Cardiac muscle cell (in vitro differentiated cells and primary cell): ENCODE data around the gene EEA1. TPM values are rescaled to one million over a fixed set of nuclear protein-coding genes. Genes with fewer than 3 reads are reported as not detected.
"Not testable (repeated sequence)": the region's sequence is repeated elsewhere in the genome, so short reads cannot be mapped to it uniquely, and the experiment has no call there.

Experiments used
- DNase-seq, 2 donors: peaks; one replicate each; pipeline versions ENCODE4 v3.0.0 to v3.0.0-alpha.2; 2010 to 2017; ENCODE audit warnings: low read depth in 1 of 2, low spot score in 1 of 2
- H3K27ac ChIP-seq: fragments of 200-600 bp; sonication (generic); 2 replicates; pipeline ENCODE4 v1.5.1; 2016
- H3K27me3 ChIP-seq: fragments of 200-600 bp; sonication (generic); 2 replicates; pipeline ENCODE4 v1.6.0; 2016; ENCODE audit warnings: control low read depth
- H3K36me3 ChIP-seq: fragments of 200-600 bp; sonication (generic); 2 replicates; pipeline ENCODE4 v1.5.1; 2016; ENCODE audit warnings: control low read depth
- H3K4me1 ChIP-seq: fragments of 200-600 bp; sonication (generic); 2 replicates; pipeline ENCODE4 v1.8.1; 2017; ENCODE audit warnings: low read depth, mild to moderate bottlenecking, mixed run types
- H3K4me3 ChIP-seq: fragments of 200-600 bp; sonication (generic); 2 replicates; pipeline ENCODE4 v1.5.1; 2016; ENCODE audit warnings: mild to moderate bottlenecking
- H3K9me3 ChIP-seq: fragments of 200-600 bp; sonication (generic); 2 replicates; pipeline ENCODE4 v1.5.1; 2017; ENCODE audit warnings: low read depth, mild to moderate bottlenecking, control low read depth
- polyA plus RNA-seq: library from polyadenylated mRNA; unstranded; fragments of >200 nt; fragmentation: Nextera tagmentation; extraction: Ambion mirVana; gene quantifications from 2 replicates; pipeline ENCODE4 v1.2.1, GENCODE V29; 2016
- total RNA-seq: library from RNA; depleted of rRNA; stranded (reverse); fragments of >200 nt; gene quantifications from 2 replicates; pipeline ENCODE4 v1.2.3, GENCODE V29; 2016
- TF ChIP-seq, protein P1 (sequence below): IDR thresholded peaks from 2 replicates; pipeline ENCODE4 v1.5.1; 2012; ENCODE audit warnings: low read depth, mild to moderate bottlenecking, low read length

The EEA1 gene
- total and polyA plus RNA-seq, 2 experiments from 2014 or later, result 9.8 to 32.9 TPM

DNA sequence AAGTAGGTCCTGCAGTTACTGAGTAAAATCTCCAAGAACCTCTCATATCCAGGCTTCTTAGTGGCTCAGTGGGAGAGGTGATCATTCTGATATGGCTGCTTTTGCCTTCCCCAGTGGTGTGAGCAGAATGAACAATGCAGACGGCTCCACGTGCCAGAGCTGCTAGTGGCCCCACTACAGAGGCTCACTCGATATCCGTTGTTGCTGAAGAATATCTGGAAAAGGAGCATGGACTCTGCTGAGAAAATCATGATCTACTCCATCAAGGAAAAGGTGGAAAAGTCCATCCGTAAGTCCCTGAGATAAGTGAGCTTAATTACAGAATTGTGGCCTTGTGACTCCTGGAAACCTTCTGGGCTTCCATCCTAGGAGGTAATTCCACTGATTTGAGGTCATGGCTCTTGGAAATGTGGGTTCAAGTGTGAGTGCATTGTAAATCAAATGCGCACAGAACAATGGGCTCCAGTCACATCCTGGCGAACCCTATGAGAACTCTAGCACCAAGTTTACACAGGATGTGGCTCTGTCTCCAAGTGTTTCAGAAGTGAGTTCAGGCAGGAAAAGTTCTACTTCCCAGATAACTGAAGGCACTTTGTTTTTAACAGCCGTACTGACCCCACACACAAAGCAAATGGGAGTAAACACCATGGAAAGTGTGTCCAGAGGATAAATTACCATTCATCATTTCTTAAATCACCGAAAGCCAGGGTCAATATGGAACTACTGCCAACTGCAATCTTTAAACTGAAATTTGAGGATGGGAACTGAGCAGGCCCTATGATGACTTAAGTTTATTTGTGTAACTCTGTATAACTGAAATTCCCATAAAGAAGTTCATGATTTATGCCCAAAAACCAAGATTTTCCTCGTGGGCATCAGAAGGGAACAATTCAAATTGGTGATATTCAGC, 174.9 kb downstream of the EEA1 start:
- Histone ChIP-seq H3K4me3 (no peak overlapping the region), H3K36me3 (no peaks in the 10 kb centered on the region), H3K27ac (no peak overlapping the region), H3K4me1 (no peaks in the 10 kb centered on the region), H3K27me3 (no peaks in the 10 kb centered on the region), H3K9me3 (no peaks in the 10 kb centered on the region)
- DNase-seq, result no peak
- TF ChIP-seq, protein P1, sequence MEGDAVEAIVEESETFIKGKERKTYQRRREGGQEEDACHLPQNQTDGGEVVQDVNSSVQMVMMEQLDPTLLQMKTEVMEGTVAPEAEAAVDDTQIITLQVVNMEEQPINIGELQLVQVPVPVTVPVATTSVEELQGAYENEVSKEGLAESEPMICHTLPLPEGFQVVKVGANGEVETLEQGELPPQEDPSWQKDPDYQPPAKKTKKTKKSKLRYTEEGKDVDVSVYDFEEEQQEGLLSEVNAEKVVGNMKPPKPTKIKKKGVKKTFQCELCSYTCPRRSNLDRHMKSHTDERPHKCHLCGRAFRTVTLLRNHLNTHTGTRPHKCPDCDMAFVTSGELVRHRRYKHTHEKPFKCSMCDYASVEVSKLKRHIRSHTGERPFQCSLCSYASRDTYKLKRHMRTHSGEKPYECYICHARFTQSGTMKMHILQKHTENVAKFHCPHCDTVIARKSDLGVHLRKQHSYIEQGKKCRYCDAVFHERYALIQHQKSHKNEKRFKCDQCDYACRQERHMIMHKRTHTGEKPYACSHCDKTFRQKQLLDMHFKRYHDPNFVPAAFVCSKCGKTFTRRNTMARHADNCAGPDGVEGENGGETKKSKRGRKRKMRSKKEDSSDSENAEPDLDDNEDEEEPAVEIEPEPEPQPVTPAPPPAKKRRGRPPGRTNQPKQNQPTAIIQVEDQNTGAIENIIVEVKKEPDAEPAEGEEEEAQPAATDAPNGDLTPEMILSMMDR, result no peak

DNA sequence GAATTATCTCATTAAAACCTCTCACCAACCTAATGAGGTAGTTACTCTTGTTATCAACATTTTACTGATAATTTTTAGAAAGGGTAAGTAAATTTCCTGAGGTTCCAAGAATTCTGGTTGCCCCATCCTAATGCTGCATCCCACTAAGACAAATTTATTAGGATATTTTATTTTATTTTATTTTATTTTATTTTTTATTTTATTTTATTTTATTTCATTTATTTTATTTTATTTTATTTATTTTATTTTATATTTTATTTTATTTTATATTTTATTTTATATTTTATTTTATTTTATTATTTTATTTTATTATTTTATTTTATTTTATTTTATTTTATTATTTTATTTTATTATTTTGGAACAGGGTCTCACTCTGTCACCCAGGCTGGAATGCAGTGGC, 179.4 kb downstream of the EEA1 start:
- H3K4me1 ChIP-seq, H3K9me3 ChIP-seq, H3K27me3 ChIP-seq, H3K27ac ChIP-seq, H3K36me3 ChIP-seq, DNase-seq, H3K4me3 ChIP-seq: not testable (repeated sequence)

DNA sequence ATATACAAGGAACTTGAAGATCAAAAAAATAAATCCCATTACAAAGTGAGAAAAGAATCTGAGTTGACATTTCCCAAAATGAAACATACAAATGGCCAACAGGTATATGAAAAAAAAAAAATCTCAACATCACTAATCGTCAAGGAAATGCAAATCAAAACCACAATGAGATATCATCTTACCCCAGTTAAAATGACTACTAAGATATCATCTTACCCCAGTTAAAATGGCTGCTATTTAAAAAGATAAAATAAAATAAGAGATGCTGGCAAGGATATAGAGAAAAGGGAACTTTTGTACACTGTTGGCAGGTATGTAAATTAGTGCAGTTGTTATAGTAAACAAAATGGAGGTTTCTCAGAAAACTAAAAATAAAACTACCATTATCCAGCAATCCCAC, 181.9 kb downstream of the EEA1 start:
- Histone ChIP-seq H3K4me1 (no peaks in the 10 kb centered on the region), H3K27ac (no peak overlapping the region), H3K9me3 (no peaks in the 10 kb centered on the region), H3K4me3 (no peak overlapping the region), H3K36me3 (no peaks in the 10 kb centered on the region), H3K27me3 (no peaks in the 10 kb centered on the region)
- DNase-seq, result no peak
- TF ChIP-seq, protein P1, result no peak

DNA sequence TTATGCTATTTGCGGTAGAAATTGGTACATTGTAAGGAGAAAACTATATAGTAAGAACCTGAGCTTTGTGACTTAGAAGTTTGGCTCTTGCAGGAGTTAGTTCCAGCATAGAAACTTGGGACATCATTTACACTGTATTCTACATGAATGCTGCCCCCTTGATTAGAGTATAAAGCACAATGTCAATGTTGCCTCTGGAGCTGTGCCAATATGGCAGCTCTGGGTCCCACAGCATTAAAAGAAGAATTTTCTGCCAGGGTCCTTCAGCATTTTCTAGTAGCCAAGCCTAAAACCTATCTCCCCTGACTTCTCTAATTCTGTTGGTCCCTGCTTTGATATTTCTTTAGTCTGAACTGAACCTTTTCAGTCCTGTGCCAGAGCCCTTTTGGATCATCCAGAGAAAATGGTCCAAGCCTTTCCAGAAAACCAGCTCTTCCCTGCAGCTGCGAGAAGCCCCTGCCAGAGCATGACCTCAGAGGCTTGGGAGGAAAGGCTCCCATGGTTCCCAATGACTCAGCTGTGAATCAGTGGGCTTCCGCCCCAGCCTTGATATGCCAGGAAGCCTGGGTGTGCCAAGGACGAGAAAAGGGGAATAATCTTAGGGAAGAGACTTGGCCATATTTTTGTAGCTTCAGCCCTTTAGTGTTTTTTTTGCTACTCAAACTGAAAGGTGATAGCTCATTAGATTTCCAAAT, 183.1 kb downstream of the EEA1 start:
- H3K9me3 ChIP-seq, result no peaks in the 10 kb centered on the region
- no peaks in the 10 kb centered on the region for H3K36me3 ChIP-seq
- no peak overlapping the region for H3K4me3 ChIP-seq
- no peaks in the 10 kb centered on the region for H3K27me3 ChIP-seq
- H3K27ac ChIP-seq, result no peak overlapping the region
- peak in 1 of 2 donors; percentile 95 for DNase-seq
- TF ChIP-seq, protein P1, result no peak
- no peaks in the 10 kb centered on the region for H3K4me1 ChIP-seq

DNA sequence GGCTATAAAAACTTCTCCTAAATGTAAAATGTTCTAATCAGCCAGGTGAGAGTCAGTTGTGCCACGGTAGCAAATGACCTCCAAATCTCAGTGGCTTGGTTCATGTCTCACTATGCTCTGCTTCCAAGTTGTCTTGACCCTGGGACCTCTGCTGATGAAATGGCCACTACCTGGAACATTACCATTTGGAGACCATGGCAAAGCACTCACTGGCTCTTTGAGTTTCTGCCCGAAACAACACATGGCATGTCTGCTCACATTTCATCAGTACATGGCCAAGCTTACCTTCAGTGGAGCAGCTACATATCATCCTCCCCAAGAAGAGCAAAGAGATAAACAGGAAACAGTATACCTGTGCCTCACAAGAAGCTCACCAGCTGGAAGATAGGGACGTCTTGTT, 186.1 kb downstream of the EEA1 start:
- H3K27ac ChIP-seq, result no peak overlapping the region
- no peak overlapping the region for H3K4me3 ChIP-seq
- no peak for DNase-seq
- H3K27me3 ChIP-seq, result no peaks in the 10 kb centered on the region
- H3K36me3 ChIP-seq, result no peaks in the 10 kb centered on the region
- no peaks in the 10 kb centered on the region for H3K9me3 ChIP-seq
- H3K4me1 ChIP-seq, result no peaks in the 10 kb centered on the region
- TF ChIP-seq, protein P1, result no peak

DNA sequence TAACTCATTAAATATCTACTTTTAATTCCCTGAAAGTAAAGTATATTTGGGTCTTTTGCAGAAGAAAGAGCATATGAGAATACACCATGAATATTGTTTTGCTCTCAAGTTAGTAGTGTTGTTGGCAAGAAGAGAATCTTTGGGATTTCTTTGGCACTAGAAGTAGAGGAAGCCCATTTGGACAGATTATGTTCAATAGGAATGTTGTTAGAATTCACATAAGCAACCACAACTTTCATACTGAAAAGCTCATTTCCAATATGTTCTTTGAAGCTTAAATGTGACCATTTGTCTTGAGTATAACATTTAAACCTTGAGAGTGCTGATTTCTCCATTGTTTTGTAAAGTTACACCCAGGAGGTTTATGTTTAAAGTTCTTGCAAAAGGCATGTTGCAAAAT, 188.7 kb downstream of the EEA1 start:
- Histone ChIP-seq H3K4me1 (peaks cover 3% of the 10 kb centered on the region), H3K27me3 (no peaks in the 10 kb centered on the region), H3K36me3 (no peaks in the 10 kb centered on the region), H3K4me3 (no peak overlapping the region), H3K9me3 (no peaks in the 10 kb centered on the region), H3K27ac (no peak overlapping the region)
- TF ChIP-seq, protein P1, result no peak
- DNase-seq, result peak in 1 of 2 donors; percentile 26
